Left cardiac atrium (tissue), 4 donors: Measurements from ENCODE around the gene IGSF9. TPM values are rescaled to one million over a fixed set of nuclear protein-coding genes. Genes with fewer than 3 reads are reported as not detected.
"Not testable (repeated sequence)": the region's sequence is repeated elsewhere in the genome, so short reads cannot be mapped to it uniquely, and the experiment has no call there.

Experiments used
- ATAC-seq, 2 donors: fragments of 200-7000 bp; cut with Tn5 transposase; one replicate each; pipeline ENCODE4 v1.9.1; 2020; ENCODE audit warnings: mild to moderate bottlenecking in 2 of 2, moderate library complexity in 2 of 2
- DNase-seq: peaks from one replicate; pipeline ENCODE4 v3.0.0-alpha.2; 2020
- intact Hi-C, 2 donors: fragments of 100-400 bp; cut with DNase I; formaldehyde crosslinking; loops; one replicate each; pipeline versions ENCODE4 v1.14.1 to v1.15.1; 2022 to 2023
- total RNA-seq, 2 donors: library from RNA; stranded (reverse); fragmentation: NEBNext Ultra II Directional; extraction: Animal tissue kit (Norgen Biotek cat#: 25700); gene quantifications; one replicate each; pipeline ENCODE4 v1.2.1, GENCODE V29; 2021
- donor health status: DM: no; HTN: yes; CAD: no.
- donor health status: DM: no; HTN: yes; CAD: no; lungs with severe emphysema.
- donor health status: DM: yes; HTN: yes; CAD: no.
- donor health status: Dilated cardiomyopathy.

IGSF9 gene
- total RNA-seq, 2 donors from 2014 or later, result 1.4 to 3.3 TPM

GRCh38 chr1:159914252-159915018, 31.0 kb downstream of the IGSF9 start:
- DNase-seq, result peak; percentile 16

GRCh38 chr1:159913451-159914192, 31.8 kb downstream of the IGSF9 start:
- intact Hi-C loops, result no loop called here
- ATAC-seq, result peak in 1 of 2 donors; percentile 9

More at GRCh38 chr1:159914252-159915018, 31.0 kb downstream of the IGSF9 start:
- peak in 1 of 2 donors; percentile 1 for ATAC-seq
- intact Hi-C loops, result no loop called here

GRCh38 chr1:159911326-159912070, 33.9 kb downstream of the IGSF9 start:
- no peak for ATAC-seq
- intact Hi-C loops, result no loop called here
- DNase-seq, result peak; percentile 7

More at GRCh38 chr1:159913451-159914192, 31.8 kb downstream of the IGSF9 start:
- peak; percentile 17 for DNase-seq

- intact Hi-C loops, result no loop called here
- DNase-seq (no peak), ATAC-seq (peak in 1 of 2 donors; percentile 15)
Observed at GRCh38 chr1:159908031-159908940, 37.1 kb downstream of the IGSF9 start.

GRCh38 chr1:159906960-159907359, 38.5 kb downstream of the IGSF9 start:
- no peak for ATAC-seq
- no peak for DNase-seq
- intact Hi-C loops, result no loop called here

- intact Hi-C loops, ATAC-seq, DNase-seq: not testable (repeated sequence)
Observed at GRCh38 chr1:159904036-159904435, 41.4 kb downstream of the IGSF9 start.

- intact Hi-C loops, result no loop called here
- DNase-seq, result no peak
Observed at GRCh38 chr1:159902541-159902940, 42.9 kb downstream of the IGSF9 start.

GRCh38 chr1:159900755-159901360, 44.6 kb downstream of the IGSF9 start:
- intact Hi-C loops, result no loop called here
- DNase-seq, result no peak
- no peak for ATAC-seq

More at GRCh38 chr1:159902541-159902940, 42.9 kb downstream of the IGSF9 start:
- ATAC-seq, result no peak

GRCh38 chr1:159900086-159900680, 45.2 kb downstream of the IGSF9 start, which contains the start of gene CFAP45:
CFAP45 (minus strand) TSS chr1:159900165; CDS start chr1:159900098, 67 bp downstream.
- intact Hi-C loops, result no loop called here
- DNase-seq, result peak; percentile 91
- peak; percentile 93 to 95 for ATAC-seq

GRCh38 chr1:159899634-159900033, 45.8 kb downstream of the IGSF9 start:
- DNase-seq, ATAC-seq, intact Hi-C loops: not testable (repeated sequence)

GRCh38 chr1:159898527-159898926, 46.9 kb downstream of the IGSF9 start:
- ATAC-seq (no peak), DNase-seq (no peak)
- intact Hi-C loops, result no loop called here

- ATAC-seq, result no peak
- no peak for DNase-seq
- intact Hi-C loops, result no loop called here
Observed at GRCh38 chr1:159897962-159898361, 47.5 kb downstream of the IGSF9 start.

- DNase-seq (no peak), ATAC-seq (no peak)
- intact Hi-C loops, result no loop called here
Observed at GRCh38 chr1:159896546-159896930, 48.9 kb downstream of the IGSF9 start.

GRCh38 chr1:159895836-159896545, 49.4 kb downstream of the IGSF9 start:
- intact Hi-C loops, result no loop called here
- DNase-seq, result no peak
- peak; percentile 8 to 20 for ATAC-seq

GRCh38 chr1:159895286-159895685, 50.1 kb downstream of the IGSF9 start:
- ATAC-seq, result no peak
- intact Hi-C loops, result no loop called here
- no peak for DNase-seq

- intact Hi-C loops, result loop anchor here (5.0 kb wide), 2 partner anchors 91 to 111 kb away; partner anchors contain the start of genes DUSP23 (in 1 of the 2) and FCRL6 (in 1 of the 2)
- ATAC-seq (no peak), DNase-seq (no peak)
Observed at GRCh38 chr1:159892944-159893343, 52.5 kb downstream of the IGSF9 start.
